GM21529 (cell line): Measurements from ENCODE around the gene POLR2J3.
"Not testable (repeated sequence)": the region's sequence is repeated elsewhere in the genome, so short reads cannot be mapped to it uniquely, and the experiment has no call there.

Experiments
- ATAC-seq: cut with Tn5 transposase; IDR thresholded peaks from one replicate; pipeline ENCODE4 v1.9.1; 2021; ENCODE audit not compliant: unreplicated experiment

The POLR2J3 gene

DNA sequence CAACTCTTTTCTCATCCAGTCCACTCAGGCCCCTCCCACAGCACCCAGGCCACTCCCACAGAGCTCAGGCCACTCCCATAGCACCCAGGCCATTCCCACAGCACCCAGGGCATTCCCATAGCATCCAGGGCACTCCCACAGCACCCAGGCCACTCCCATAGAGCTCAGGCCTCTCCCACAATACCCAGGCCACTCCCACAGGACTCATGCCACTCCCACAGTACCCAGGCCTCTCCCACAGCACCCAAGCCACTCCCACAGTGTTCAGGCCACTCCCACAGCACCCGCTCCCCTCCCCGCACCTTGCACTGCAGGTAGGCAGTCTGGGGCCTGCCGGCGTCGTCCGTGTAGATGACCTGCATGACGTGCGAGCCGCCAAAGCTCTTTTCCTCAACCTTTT lies 17.5 kb upstream of the POLR2J3 start:
- ATAC-seq: peak; percentile 50

GRCh38 chr7:102583495-102583894 lies 11.1 kb upstream of the POLR2J3 start:
- ATAC-seq: not testable (repeated sequence)

GRCh38 chr7:102581722-102582121 lies 9.3 kb upstream of the POLR2J3 start:
- ATAC-seq: not testable (repeated sequence)

- ATAC-seq: not testable (repeated sequence)
These were observed 6.1 kb upstream of the POLR2J3 start for GRCh38 chr7:102578486-102578885.

DNA sequence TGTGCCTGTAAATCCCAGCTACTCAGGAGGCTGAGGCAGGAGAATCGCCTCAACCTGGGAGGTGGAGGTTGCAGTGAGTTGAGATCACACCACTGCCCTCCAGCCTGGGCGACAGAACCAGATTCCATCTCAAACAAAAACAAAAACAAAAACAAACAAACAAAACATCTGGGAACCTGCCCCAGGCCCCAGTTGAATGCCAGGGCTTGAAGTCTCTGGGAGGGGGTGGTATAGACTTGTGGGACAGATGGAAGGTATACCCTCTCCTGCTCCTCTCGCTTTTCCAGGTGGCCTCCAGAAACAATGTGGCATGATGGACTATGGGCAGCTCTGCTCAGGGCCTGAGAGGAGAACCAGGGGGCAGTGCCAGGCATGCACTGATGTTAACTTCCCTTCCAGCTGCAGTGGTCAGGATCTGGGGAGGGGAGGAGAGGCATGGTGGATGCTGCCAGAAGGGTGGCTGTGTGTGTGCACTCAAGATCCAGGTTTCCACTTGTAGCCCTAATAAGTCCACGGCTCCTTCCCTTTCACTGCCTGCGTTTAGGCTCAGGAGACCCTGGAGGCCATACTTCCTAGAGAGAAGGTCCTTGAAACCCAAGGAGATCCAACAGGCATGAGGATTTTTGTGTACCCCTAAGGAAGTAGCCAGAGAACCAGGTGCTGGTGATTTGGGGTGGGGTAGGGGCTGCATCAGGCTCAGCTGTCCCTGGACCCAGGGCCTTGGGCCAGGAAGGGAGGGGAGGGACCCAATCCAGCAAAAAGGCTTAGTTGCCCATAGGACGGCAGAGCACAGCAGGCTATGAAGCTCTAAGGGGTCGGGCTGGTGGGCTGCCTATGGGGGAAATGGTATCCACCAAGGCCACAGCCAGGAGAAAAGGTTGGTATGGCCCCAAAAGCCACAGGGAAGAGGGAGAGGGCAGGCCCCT lies 5.2 kb upstream of the POLR2J3 start:
- ATAC-seq: not testable (repeated sequence)

GRCh38 chr7:102576363-102576762 lies 4.0 kb upstream of the POLR2J3 start:
- not testable (repeated sequence) for ATAC-seq

- not testable (repeated sequence) for ATAC-seq
These were observed 2.2 kb upstream of the POLR2J3 start for GRCh38 chr7:102574607-102575006.

DNA sequence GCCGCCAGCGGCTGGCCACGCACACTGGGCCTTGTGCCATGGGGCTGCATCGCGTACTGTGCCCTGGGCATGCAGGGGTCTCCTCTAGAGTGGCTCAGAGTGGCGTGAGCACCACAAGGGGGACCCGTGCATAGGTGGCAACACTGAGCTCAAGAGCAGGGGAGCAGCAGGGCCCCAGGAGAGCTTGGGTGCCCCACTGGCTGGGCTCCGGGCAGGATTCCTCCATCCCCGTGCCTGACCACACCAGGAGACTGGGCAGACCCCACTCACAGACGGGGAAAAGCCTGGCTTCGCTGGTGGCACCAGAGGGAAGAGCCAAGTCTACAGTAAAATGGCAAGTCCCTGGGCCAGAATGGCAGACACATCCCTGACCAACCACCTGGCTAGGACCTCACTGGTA lies 3.8 kb downstream of the POLR2J3 start:
- ATAC-seq: not testable (repeated sequence)

DNA sequence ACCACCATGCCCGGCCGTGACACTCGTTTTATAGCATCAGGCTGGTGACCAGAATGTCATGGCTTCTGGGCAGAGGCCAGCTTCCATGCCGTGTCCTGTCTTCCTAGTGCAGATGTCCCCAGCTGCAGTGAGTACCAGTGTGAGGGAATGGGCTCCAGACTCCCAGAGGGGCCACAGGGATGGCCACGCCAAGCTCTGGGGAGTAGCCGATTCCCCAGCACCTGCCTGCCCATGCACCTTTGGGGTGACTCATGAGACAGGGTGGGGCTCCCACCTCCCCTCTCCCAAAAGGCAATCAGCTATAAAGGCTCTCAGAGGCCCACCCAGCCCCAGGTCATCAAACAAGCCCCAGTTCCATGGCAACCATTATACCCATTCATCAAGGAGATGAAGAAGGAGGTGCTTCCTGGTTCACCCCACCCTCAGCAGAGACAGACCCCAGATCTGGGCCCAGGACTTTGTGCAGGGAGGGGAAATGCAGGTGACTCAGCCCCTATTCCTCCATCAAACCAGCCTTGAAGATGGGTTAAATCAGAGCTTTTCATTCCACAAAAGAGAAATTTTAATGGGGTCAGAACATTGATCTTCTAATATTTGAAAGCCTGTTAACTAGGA lies 21.5 kb downstream of the POLR2J3 start, which contains the start of gene SPDYE2:
Gene SPDYE2 (plus strand): TSS at position 419 of the 615 bp plus-strand sequence. CDS start 2,030 bp downstream, outside the sequence.
- not testable (repeated sequence) for ATAC-seq

DNA sequence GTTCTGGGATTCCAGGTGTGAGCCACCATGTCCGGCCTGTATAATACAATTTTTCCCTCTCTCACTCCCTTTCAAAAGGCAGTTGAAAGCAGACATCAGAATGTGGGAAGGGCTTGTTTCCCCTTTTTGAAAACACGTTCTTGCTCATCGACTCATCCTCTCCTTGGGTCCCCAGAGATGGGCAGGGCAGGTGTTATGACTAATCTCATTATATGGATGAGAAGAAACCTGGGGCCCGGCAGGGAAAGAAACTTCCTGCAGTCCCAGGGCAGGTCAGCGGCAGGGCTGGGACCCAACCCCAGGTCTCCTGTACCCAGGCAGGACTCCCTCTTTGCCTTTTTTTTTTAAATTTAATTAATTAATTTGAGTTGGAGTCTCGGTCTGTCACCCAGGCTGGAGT lies 26.0 kb downstream of the POLR2J3 start:
- peak; percentile 90 for ATAC-seq

DNA sequence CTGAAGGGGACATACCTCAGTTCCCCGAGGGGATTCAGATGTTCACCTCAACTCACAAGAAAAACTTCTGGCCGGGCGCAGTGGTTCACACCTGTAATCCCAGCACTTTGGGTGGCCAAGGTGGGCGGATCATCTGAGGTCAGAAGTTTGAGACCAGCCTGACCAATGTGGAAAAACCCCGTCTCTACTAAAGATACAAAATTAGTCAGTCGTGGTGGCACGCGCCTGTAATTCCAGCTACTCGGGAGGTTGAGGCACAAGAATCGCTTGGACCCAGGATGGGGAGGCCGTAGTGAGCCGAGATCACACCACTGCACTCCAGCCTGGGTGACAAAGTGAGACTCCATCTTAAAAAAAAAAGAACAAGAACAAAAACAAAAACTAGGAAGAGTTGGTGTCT lies 27.1 kb downstream of the POLR2J3 start:
- ATAC-seq: not testable (repeated sequence)

- ATAC-seq: not testable (repeated sequence)
These were observed 28.0 kb downstream of the POLR2J3 start for GRCh38 chr7:102544372-102544771.

- ATAC-seq: not testable (repeated sequence)
These were observed 28.8 kb downstream of the POLR2J3 start, which contains the start of gene UPK3BL2 for GRCh38 chr7:102543596-102543995. Gene UPK3BL2 (minus strand): TSS chr7:102543696. CDS start chr7:102543636, 60 bp downstream.

DNA sequence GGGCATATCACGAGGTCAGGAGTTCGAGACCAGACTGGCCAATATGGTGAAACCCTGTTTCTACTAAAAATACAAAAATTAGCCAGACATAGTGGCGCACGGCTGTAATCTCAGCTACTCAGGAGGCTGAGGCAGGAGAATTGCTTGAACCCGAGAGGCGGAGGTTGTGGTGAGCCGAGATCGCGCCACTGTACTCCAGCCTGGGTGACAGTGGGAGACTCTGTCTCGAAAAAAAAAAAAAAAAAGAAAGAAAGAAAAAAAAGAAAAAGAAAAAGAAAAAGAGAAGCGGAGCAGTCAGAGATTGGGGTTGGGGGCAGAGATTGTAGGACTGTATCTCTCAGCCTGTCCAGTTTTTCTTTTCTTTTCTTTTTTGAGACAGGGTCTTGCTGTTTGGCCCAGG lies 29.6 kb downstream of the POLR2J3 start:
- not testable (repeated sequence) for ATAC-seq

- not testable (repeated sequence) for ATAC-seq
These were observed 30.3 kb downstream of the POLR2J3 start for GRCh38 chr7:102542083-102542482.

DNA sequence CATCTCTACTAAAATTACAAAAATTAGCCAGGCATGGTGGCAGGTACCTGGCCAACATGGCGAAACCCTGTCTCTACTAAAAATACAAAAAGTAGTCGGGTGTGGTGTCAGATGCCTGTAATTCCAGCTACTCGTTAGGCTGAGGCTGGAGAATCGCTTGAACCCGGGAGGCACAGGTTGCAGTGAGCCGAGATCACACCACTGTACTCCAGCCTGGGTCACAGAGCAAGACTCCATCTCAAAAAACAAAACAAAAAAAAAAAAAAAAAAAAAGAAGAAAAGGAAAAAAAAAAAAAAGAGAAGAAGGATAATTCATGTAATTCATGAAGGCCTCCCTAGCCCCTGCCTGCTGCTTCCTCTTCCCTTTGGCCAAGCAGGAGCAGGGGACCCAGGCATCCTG lies 31.8 kb downstream of the POLR2J3 start:
- not testable (repeated sequence) for ATAC-seq

GRCh38 chr7:102535062-102535615 lies 37.2 kb downstream of the POLR2J3 start:
- ATAC-seq: not testable (repeated sequence)

- not testable (repeated sequence) for ATAC-seq
These were observed 40.3 kb downstream of the POLR2J3 start for GRCh38 chr7:102532127-102532526.

DNA sequence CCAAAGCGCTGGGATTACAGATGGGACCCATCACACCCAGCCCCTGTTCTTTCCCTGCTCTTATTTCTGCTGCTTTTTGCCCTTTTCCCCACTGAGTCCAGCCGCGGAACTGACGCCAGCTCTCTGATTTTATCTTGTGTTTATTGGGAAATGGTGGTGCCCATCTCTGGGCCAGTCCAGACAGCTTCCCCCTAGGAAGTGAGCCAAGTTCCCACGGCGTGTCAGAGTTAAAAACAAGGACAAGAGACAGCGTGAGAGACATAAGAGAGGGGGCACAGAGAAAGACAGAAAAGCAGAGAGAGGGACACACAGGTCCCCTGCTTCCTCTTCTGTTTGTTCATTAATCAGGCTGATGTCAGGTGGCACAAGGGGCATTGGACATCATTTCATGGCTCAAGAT lies 40.8 kb downstream of the POLR2J3 start:
- ATAC-seq: not testable (repeated sequence)

GRCh38 chr7:102527822-102528793 lies 44.3 kb downstream of the POLR2J3 start:
- ATAC-seq: not testable (repeated sequence)
